Stimulated activated CD4-positive, alpha-beta T cell treated with anti-CD3 and anti-CD28 coated beads, Interleukin-4, amount 100 ng/mL, for 48 hours (primary cell): ENCODE results near the gene FANK1.
A peak's percentile ranks its signal among the peaks of the same experiment; 100 is the strongest.
"Not testable (repeated sequence)": the region's sequence is repeated elsewhere in the genome, so short reads cannot be mapped to it uniquely, and the experiment has no call there.

Experiments
- DNase-seq, 2 donors: peaks; one replicate each; pipeline ENCODE4 v3.0.0-alpha.2; 2020; ENCODE audit warnings: low read depth in 2 of 2

Gene FANK1

DNA sequence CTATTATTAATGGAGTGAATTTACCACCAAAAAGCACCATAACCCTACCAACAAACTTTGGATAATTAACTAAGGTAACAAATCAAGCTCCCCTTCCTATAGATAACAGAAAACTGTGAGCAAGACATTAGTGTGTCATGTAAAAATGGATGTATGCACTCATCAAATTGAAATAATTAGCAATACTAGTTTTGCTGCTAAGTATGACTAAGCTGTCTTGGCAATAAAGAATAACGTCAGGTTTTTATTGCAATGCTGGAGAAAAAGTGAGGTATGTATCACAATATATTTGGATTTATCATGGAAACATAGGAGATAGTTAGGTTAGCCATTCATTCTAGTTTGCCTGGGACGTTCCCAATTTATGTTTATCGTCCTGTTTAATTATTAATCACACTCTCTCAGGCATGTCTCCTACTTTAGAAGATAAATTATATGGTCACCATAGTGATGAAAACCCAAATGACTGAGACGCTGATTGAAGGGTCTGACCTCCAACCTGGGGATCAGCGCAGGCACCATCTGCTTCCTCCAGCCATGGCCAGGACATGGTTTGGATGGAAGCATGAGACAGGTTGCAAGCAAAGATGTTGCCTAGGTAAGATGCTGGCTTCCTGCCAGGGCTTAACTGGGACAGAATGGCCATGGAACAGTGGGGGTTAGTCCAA, 125.6 kb downstream of the FANK1 start:
- DNase-seq, result no peak

DNA sequence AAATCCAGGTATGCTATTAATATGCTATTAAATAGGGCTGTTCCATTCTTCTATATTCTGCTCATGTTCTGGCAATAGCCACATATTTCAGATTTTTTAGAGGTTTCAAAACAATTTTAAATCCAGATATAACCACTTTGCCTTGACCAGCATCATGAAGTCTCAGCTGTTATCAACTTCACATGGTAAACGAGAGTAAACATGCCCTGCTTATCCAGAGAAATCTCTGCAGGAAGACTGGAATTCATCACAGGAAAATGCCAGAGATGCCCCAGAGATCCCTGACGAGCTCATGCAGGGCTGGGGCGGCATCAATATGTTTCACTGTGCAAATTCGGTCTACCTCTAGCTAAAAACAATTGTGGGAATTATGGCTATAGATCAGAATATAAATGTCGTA, 126.5 kb downstream of the FANK1 start:
- DNase-seq, result no peak

DNA sequence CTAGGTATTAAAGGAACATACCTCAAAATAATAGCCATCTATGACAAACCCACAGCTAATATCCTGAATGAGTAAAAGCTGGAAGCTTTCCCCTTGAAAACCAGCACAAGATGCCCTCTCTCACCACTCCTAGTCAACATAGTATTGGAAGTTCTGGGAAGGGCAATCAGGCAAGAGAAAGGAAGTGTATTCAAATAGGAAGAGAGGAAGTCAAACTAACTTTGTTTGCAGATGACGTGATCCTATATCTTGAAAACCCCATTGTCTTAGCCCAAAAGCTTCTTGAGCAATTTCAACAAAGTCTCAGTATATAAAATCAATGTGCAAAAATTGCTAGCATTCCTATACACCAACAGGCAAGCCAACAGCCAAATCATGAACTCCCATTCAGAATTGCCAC, 131.3 kb downstream of the FANK1 start:
- no peak for DNase-seq

GRCh38 chr10:126029999-126030398, 133.6 kb downstream of the FANK1 start:
- no peak for DNase-seq

- no peak for DNase-seq
Observed at GRCh38 chr10:126034586-126034985, 138.2 kb downstream of the FANK1 start.

DNA sequence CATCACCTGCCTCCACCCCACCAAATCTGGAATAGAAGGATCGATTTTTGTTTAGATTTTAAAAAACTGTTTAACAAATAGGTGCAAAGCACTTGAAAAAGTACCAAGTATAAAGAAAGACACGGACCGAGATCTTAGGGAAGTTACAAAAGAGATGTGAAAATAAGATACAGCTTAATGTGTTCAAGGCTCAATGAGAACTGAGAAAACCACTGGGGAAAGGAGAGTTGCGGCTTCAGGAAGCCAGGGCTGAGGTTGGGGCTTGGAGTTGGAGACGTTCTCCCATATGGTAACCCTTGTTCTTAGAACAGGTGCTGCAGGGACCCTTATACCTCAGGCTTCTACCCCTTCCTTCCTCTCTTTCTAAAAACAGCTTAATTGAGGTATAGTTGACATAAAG, 140.2 kb downstream of the FANK1 start:
- DNase-seq, result no peak

DNA sequence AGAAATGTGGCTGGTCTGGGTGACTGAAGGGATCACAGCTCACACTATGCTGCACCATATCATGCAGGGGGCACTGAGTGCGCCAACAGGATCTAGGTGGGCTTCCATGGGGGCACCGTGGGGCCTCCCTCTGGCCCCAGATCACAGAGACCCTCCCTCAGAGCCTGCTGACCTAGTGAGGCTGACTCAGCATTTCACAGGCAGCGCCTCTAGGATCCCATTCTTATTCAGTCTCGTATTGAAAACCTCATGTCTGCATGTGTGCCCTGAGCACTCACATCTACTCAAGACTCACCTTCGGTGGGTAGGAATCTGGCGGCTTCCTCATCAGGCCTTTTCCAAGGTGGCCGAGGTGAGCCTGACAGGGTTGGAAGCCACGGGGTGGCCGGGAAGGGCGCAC, 141.6 kb downstream of the FANK1 start:
- DNase-seq, result no peak

GRCh38 chr10:126041117-126041516, 144.8 kb downstream of the FANK1 start:
- DNase-seq, result no peak

- DNase-seq, result peak; percentile 42 to 57
Observed at GRCh38 chr10:126041804-126042231, 145.5 kb downstream of the FANK1 start.

GRCh38 chr10:126042354-126042753, 146.0 kb downstream of the FANK1 start:
- DNase-seq, result no peak

DNA sequence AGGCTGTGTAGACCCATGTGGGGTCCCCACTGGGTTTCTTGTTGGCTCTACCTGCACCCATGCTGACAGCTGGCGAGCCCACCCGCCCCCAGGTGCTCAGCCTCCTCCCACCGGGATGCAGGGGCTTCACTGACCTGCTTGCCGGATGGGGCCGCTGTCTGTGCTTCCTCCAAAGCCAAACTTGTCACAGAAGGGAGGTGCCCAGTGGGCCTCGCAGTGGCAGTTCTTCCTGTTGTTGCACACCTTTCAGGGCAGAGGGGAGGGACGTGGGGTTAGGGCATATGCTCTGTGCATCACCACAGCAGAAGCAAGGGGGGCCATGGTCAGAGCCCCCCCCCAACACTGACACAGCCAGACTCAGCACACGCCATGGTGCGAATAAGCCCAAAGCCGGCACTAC, 146.5 kb downstream of the FANK1 start:
- DNase-seq, result no peak

GRCh38 chr10:126043389-126043788, 147.0 kb downstream of the FANK1 start:
- no peak for DNase-seq

GRCh38 chr10:126045861-126046260, 149.5 kb downstream of the FANK1 start:
- no peak for DNase-seq

GRCh38 chr10:126046831-126047230, 150.5 kb downstream of the FANK1 start:
- no peak for DNase-seq

DNA sequence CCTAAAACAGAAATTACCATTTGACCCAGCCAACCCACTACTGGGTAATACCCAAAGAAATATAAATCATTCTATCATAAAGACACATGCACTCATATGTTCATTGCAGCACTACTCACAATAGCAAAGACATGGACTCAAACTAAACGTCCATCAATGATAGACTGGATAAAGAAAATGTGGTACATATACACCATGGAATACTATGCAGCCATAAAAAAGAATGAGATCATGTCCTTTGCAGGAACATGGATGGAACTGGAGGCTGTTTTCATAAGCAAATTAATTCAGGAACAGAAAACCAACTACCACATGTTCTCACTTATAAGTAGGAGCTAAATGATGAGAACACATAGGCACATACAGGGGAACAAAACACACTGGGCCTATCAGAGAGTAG, 151.4 kb downstream of the FANK1 start:
- DNase-seq, result not testable (repeated sequence)

DNA sequence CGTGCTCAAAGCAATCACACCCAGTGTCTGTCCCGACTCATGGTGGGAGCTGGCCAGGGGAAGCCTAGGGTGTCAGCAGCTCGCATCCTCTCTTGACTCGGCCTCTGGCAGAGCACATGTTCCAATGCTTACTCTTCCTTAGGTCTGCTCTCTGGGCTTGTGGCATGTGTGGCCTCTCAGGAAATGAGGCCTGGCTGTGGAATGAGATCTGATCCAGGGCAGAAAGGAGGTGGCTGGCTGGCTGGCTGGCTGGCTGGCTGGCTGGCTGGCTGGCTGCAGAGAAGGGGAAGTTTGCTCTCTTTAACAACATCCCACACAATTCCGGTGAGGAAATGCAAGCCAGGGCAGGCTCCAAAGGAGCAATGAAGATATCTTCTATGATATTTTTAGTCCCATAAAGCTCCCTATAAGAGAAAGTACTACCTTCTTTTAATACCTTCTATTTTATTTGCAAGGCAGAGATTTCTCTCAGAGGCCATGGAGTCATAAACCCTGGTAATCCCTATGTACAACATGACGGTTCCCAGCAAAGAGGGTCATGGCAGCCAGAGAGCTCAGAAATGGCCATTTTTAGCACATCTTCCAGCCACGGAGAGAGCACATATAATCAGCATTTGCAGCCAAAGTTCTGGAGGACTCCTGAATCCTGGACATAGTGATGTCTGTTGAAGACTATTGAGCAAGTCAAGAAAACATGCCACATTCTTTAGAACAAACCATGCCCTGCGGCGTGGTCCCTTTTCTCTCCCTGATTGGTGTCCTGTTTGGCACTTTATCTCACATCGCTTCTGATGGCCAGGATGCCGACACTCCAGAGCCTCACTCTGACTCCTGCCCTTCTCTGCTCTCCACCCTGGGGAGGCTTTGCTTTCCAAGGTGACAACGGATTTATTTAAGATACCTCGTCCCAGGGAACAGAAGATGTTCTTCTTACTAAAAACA, 153.7 kb downstream of the FANK1 start:
- no peak for DNase-seq

GRCh38 chr10:126052171-126052570, 155.8 kb downstream of the FANK1 start:
- no peak for DNase-seq

GRCh38 chr10:126054191-126054590, 157.8 kb downstream of the FANK1 start:
- no peak for DNase-seq

- no peak for DNase-seq
Observed at GRCh38 chr10:126057494-126057893, 161.1 kb downstream of the FANK1 start.

DNA sequence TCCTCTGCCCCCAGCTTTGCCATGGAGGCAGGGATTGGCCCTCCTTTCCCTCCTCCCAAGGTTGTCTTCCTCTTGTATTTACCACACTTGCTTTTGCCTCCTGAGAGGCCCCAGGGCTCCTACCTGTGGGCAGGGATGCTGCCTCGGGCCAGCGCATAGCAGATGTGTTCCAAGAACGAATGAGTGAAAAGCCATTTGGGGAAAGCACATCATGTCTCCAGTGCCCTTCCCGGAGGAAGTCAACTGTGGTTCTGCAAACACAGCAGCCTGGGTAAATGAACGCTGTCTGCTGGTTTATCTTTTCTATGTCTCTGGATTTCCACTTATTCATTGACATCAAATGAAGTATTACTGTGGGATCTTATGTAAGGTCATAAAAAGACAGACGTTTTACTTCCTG, 161.7 kb downstream of the FANK1 start:
- DNase-seq, result no peak

- no peak for DNase-seq
Observed at GRCh38 chr10:126058507-126058906, 162.1 kb downstream of the FANK1 start.
